SK-N-SH (cell line): ENCODE data around the gene TEX12.

Source experiments
- TAF1 ChIP-seq: IDR thresholded peaks from 2 replicates; pipeline ENCODE4 v1.6.1; 2012; ENCODE audit warnings: low read depth, mild to moderate bottlenecking, low read length, moderate library complexity, borderline replicate concordance
- YY1 ChIP-seq: IDR thresholded peaks from 2 replicates; pipeline ENCODE4 v1.4.0; 2012; ENCODE audit warnings: low read depth, mild to moderate bottlenecking
- TF ChIP-seq, protein P1 (sequence below): fragments of 200-600 bp; sonication (generic); IDR thresholded peaks from 2 replicates; pipeline ENCODE4 v1.6.1; 2017; ENCODE audit warnings: antibody characterized with exemption, mild to moderate bottlenecking, moderate library complexity
- TF ChIP-seq, protein P2 (sequence below): fragments of 150-350 bp; IDR thresholded peaks from 2 replicates; pipeline ENCODE4 v1.6.1; 2016; ENCODE audit warnings: mild to moderate bottlenecking, low read depth, low read length
- TF ChIP-seq, protein P3 (sequence below): IDR thresholded peaks from 2 replicates; pipeline ENCODE4 v1.6.1; 2012; ENCODE audit warnings: mild to moderate bottlenecking, low read depth, low read length, moderate library complexity

DNA sequence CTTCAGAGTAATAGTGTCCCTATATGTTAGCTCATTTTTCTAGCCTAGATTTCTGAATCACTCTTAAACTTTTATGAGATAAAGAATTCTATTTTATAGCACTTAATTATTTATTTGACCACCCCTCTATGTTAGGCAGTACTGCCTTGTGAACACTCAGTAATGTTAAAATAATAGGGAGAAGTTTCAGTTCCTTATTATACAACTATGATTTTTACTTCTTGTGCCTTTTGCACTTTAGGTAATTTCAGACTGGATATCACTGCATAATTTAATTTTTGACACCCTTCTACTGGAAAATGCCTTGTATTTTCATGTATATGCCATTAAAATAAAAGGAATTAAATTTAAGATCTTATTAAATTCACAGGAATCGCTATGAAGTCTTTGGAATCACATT is 11.3 kb downstream of the TEX12 start:
- no peak for TF ChIP-seq YY1
- TF ChIP-seq TAF1, result no peak
- TF ChIP-seq, protein P1, sequence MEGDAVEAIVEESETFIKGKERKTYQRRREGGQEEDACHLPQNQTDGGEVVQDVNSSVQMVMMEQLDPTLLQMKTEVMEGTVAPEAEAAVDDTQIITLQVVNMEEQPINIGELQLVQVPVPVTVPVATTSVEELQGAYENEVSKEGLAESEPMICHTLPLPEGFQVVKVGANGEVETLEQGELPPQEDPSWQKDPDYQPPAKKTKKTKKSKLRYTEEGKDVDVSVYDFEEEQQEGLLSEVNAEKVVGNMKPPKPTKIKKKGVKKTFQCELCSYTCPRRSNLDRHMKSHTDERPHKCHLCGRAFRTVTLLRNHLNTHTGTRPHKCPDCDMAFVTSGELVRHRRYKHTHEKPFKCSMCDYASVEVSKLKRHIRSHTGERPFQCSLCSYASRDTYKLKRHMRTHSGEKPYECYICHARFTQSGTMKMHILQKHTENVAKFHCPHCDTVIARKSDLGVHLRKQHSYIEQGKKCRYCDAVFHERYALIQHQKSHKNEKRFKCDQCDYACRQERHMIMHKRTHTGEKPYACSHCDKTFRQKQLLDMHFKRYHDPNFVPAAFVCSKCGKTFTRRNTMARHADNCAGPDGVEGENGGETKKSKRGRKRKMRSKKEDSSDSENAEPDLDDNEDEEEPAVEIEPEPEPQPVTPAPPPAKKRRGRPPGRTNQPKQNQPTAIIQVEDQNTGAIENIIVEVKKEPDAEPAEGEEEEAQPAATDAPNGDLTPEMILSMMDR, result no peak
- TF ChIP-seq, protein P2, sequence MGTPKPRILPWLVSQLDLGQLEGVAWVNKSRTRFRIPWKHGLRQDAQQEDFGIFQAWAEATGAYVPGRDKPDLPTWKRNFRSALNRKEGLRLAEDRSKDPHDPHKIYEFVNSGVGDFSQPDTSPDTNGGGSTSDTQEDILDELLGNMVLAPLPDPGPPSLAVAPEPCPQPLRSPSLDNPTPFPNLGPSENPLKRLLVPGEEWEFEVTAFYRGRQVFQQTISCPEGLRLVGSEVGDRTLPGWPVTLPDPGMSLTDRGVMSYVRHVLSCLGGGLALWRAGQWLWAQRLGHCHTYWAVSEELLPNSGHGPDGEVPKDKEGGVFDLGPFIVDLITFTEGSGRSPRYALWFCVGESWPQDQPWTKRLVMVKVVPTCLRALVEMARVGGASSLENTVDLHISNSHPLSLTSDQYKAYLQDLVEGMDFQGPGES, result no peak
- TF ChIP-seq, protein P3, sequence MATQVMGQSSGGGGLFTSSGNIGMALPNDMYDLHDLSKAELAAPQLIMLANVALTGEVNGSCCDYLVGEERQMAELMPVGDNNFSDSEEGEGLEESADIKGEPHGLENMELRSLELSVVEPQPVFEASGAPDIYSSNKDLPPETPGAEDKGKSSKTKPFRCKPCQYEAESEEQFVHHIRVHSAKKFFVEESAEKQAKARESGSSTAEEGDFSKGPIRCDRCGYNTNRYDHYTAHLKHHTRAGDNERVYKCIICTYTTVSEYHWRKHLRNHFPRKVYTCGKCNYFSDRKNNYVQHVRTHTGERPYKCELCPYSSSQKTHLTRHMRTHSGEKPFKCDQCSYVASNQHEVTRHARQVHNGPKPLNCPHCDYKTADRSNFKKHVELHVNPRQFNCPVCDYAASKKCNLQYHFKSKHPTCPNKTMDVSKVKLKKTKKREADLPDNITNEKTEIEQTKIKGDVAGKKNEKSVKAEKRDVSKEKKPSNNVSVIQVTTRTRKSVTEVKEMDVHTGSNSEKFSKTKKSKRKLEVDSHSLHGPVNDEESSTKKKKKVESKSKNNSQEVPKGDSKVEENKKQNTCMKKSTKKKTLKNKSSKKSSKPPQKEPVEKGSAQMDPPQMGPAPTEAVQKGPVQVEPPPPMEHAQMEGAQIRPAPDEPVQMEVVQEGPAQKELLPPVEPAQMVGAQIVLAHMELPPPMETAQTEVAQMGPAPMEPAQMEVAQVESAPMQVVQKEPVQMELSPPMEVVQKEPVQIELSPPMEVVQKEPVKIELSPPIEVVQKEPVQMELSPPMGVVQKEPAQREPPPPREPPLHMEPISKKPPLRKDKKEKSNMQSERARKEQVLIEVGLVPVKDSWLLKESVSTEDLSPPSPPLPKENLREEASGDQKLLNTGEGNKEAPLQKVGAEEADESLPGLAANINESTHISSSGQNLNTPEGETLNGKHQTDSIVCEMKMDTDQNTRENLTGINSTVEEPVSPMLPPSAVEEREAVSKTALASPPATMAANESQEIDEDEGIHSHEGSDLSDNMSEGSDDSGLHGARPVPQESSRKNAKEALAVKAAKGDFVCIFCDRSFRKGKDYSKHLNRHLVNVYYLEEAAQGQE, result no peak
